GM12878 (cell line): ENCODE results near the gene HIVEP1. TPM values are rescaled to one million over a fixed set of nuclear protein-coding genes. Genes with fewer than 3 reads are reported as not detected.

Experiments
- ATAC-seq: fragments of 200-7000 bp; cut with Tn5 transposase; 3 replicates; pipeline ENCODE4 v1.9.1; 2020; ENCODE audit warnings: mild to moderate bottlenecking, moderate library complexity
- BruUV-seq: library from RNA; stranded (reverse); fragments of 400-500 nt; replicated peaks from 2 replicates; lab custom pipeline; 2021; lab: Mats Ljungman, UMichigan
- CTCF ChIA-PET: fragments of 300-600 bp; sonication (Branson Sonifier 250); formaldehyde crosslinking; extraction: SDS; loops from one replicate; lab custom pipeline; 2021; ENCODE audit warnings: inconsistent platforms; lab: Yijun Ruan, JAX
- POLR2A ChIA-PET: fragments of 350-600 bp; formaldehyde crosslinking; extraction: SDS; loops from one replicate; lab custom pipeline; 2021; ENCODE audit warnings: inconsistent platforms; lab: Charles Lee
- RAD21 ChIA-PET: fragments of 300-600 bp; sonication (Branson Sonifier 250); formaldehyde crosslinking; loops from one replicate; lab custom pipeline; 2023; ENCODE audit warnings: antibody characterized with exemption; ENCODE audit not compliant: unreplicated experiment; lab: Charles Lee
- SMC1A ChIA-PET: fragments of 300-600 bp; sonication (Branson Sonifier 250); formaldehyde crosslinking; loops from one replicate; lab custom pipeline; 2023; ENCODE audit not compliant: unreplicated experiment, uncharacterized antibody; lab: Charles Lee
- DNase-seq: peaks from one replicate; pipeline ENCODE4 v3.0.0-alpha.2; 2011; ENCODE audit warnings: low read depth, low spot score
- FAIRE-seq: peaks from 3 replicates; lab custom pipeline; 2011; peaks lifted over from hg19 to GRCh38; lab: Jason Lieb, UNC
- H2AFZ ChIP-seq: 2 replicates; pipeline ENCODE4 v1.6.0; 2011; ENCODE audit warnings: low read depth, low read length, control low read depth; ENCODE audit not compliant: control insufficient read depth
- H3K27ac ChIP-seq: 2 replicates; pipeline ENCODE4 v1.5.1; 2011; ENCODE audit warnings: control low read depth; ENCODE audit not compliant: control insufficient read depth, insufficient read depth
- H3K27me3 ChIP-seq, 2 experiments: replicated peaks in 1 of 2; 2 replicates each; pipeline versions ENCODE4 v1.6.0 to v1.6.1; 2011; ENCODE audit warnings: low read length in 1 of 2; ENCODE audit not compliant: control insufficient read depth in 2 of 2, insufficient read depth in 2 of 2
- H3K36me3 ChIP-seq, 2 experiments: 2 replicates each; pipeline ENCODE4 v1.5.1; 2011; ENCODE audit warnings: low read length in 1 of 2; ENCODE audit not compliant: control insufficient read depth in 2 of 2, insufficient read depth in 2 of 2
- H3K4me1 ChIP-seq: 2 replicates; pipeline ENCODE4 v1.6.1; 2011; ENCODE audit warnings: mild to moderate bottlenecking, low read length, moderate library complexity, mixed read lengths; ENCODE audit not compliant: control insufficient read depth, insufficient read depth
- H3K4me2 ChIP-seq: 2 replicates; pipeline ENCODE4 v1.6.0; 2011; ENCODE audit warnings: control low read depth; ENCODE audit not compliant: control insufficient read depth, insufficient read depth
- H3K4me3 ChIP-seq: fragments of 200-600 bp; sonication (generic); 2 replicates; pipeline ENCODE4 v1.5.1; 2016
- H3K79me2 ChIP-seq: 2 replicates; pipeline ENCODE4 v1.6.0; 2011; ENCODE audit warnings: low read length; ENCODE audit not compliant: control insufficient read depth, insufficient read depth
- H3K9ac ChIP-seq: 2 replicates; pipeline ENCODE4 v1.8.0; 2011; ENCODE audit warnings: low read length, control low read depth, mixed read lengths; ENCODE audit not compliant: control insufficient read depth, insufficient read depth
- H3K9me3 ChIP-seq: replicated peaks from 3 replicates; pipeline ENCODE4 v1.5.1; 2011; ENCODE audit warnings: mild to moderate bottlenecking, low read length; ENCODE audit not compliant: control insufficient read depth, insufficient read depth
- H4K20me1 ChIP-seq: 2 replicates; pipeline ENCODE4 v1.6.0; 2011; ENCODE audit not compliant: control insufficient read depth, insufficient read depth
- E2F8 ChIP-seq: fragments of 450-650 bp; IDR thresholded peaks from 2 replicates; pipeline ENCODE4 v1.6.1; 2018; ENCODE audit warnings: mild to moderate bottlenecking, low read depth, moderate library complexity; ENCODE audit not compliant: partially characterized antibody
- IRF5 ChIP-seq: fragments of 450-650 bp; IDR thresholded peaks from 2 replicates; pipeline ENCODE4 v1.6.1; 2017; ENCODE audit warnings: borderline replicate concordance
- RAD21 ChIP-seq: IDR thresholded peaks from 2 replicates; pipeline ENCODE4 v1.6.1; 2011; ENCODE audit warnings: mild to moderate bottlenecking, low read depth, low read length, moderate library complexity; ENCODE audit not compliant: insufficient read depth
- RELA ChIP-seq: fragments of 450-650 bp; IDR thresholded peaks from 2 replicates; pipeline ENCODE4 v1.8.0; 2014; ENCODE audit warnings: borderline replicate concordance; ENCODE audit not compliant: partially characterized antibody
- SIN3A ChIP-seq: IDR thresholded peaks from 2 replicates; pipeline ENCODE4 v1.6.1; 2012; ENCODE audit warnings: low read depth, low read length, improper control_type of control experiment
- TAF1 ChIP-seq: IDR thresholded peaks from 2 replicates; pipeline ENCODE4 v1.6.1; 2011; ENCODE audit warnings: mild to moderate bottlenecking, low read depth, low read length, borderline replicate concordance
- WGBS: methylation state at CpG from one replicate; pipeline ENCODE4 v1.1.6; 2016; ENCODE audit warnings: low lambda C conversion rate; ENCODE audit not compliant: insufficient replicate concordance, insufficient coverage; ENCODE audit errors: missing lambda C conversion rate; 5-methylcytosine and 5-hydroxymethylcytosine counted together
- in situ Hi-C: fragments of 300-500 bp; cut with MboI; formaldehyde crosslinking; loops from 9 replicates; pipeline ENCODE4 v1.14.3; 2018; ENCODE audit warnings: mixed read lengths
- intact Hi-C: fragments of 100-400 bp; cut with micrococcal nuclease; formaldehyde crosslinking; loops from one replicate; pipeline ENCODE4 v1.14.2; 2022; ENCODE audit not compliant: unreplicated experiment
- polyA plus RNA-seq, 11 experiments: library from polyadenylated mRNA; depleted of rRNA in 4 of 11; unstranded in 6 of 11; stranded (reverse) in 5 of 11; fragments of >200 nt; fragmentation: Nextera tagmentation in 4 of 11; fragmentation: Illumina TruSeq in 1 of 11; extraction: Ambion mirVana in 4 of 11; extraction: Trizol in 1 of 11; gene quantifications; 1 replicate in 1 of 11; 2 replicates in 10 of 11; pipeline versions ENCODE4 v1.2.1 to v1.2.3, GENCODE V29; 2011 to 2016; ENCODE audit warnings: inconsistent platforms in 2 of 11, missing spikeins in 2 of 11, low read depth in 1 of 11
- total RNA-seq, 4 experiments: library from RNA; depleted of rRNA in 3 of 4; stranded (reverse); fragments of >200 nt in 3 of 4; fragmentation: Illumina TruSeq in 1 of 4; extraction: Trizol in 1 of 4; gene quantifications; 2 replicates each; pipeline versions ENCODE4 v1.2.1 to v1.2.3, GENCODE V29; 2013 to 2021
- TF ChIP-seq, protein P1 (sequence below): fragments of 450-650 bp; conservative IDR thresholded peaks from 2 replicates; pipeline ENCODE4 v1.6.1; 2017; ENCODE audit warnings: mild to moderate bottlenecking, moderate library complexity

The HIVEP1 gene
- total and polyA plus RNA-seq, 10 of the 15 experiments (the other 5 are each of a cell fraction or from before 2014, with no cell fraction given) = 4.3 to 37.5 (median 21.6) TPM

- Histone ChIP-seq H3K4me1 (no peaks in the 10 kb centered on the region), H4K20me1 (no peaks in the 10 kb centered on the region), H2AFZ (no peak overlapping the region), H3K4me2 (no peak overlapping the region), H3K4me3 (no peak overlapping the region), H3K27me3 (no peaks in the 10 kb centered on the region), H3K9ac (no peak overlapping the region), H3K9me3 (no peaks in the 10 kb centered on the region), H3K27ac (no peak overlapping the region), H3K36me3 (no peaks in the 10 kb centered on the region), H3K79me2 (no peaks in the 10 kb centered on the region)
- TF ChIP-seq TAF1 (no peak), E2F8 (no peak), RELA (no peak), RAD21 (no peak), IRF5 (no peak), SIN3A (no peak)
- TF ChIP-seq, protein P1, sequence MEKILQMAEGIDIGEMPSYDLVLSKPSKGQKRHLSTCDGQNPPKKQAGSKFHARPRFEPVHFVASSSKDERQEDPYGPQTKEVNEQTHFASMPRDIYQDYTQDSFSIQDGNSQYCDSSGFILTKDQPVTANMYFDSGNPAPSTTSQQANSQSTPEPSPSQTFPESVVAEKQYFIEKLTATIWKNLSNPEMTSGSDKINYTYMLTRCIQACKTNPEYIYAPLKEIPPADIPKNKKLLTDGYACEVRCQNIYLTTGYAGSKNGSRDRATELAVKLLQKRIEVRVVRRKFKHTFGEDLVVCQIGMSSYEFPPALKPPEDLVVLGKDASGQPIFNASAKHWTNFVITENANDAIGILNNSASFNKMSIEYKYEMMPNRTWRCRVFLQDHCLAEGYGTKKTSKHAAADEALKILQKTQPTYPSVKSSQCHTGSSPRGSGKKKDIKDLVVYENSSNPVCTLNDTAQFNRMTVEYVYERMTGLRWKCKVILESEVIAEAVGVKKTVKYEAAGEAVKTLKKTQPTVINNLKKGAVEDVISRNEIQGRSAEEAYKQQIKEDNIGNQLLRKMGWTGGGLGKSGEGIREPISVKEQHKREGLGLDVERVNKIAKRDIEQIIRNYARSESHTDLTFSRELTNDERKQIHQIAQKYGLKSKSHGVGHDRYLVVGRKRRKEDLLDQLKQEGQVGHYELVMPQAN = no peak
- 89% methylated on average over 6 of the region's 6 CpGs for WGBS
- CTCF ChIA-PET = interaction anchor here (0.6 to 1.3 kb wide), 4 partner anchors 9 to 280 kb away, joined by 3 to 4 read pairs (median 4); no protein-coding TSS in a partner anchor
- in situ Hi-C loops (loop anchor here (25.0 kb wide), 1 partner anchor 290 kb away; no protein-coding TSS in a partner anchor), intact Hi-C loops (no loop called here)
- no peak for FAIRE-seq
- no TSS peak for BruUV-seq
- DNase-seq = no peak
- ATAC-seq = no peak
- SMC1A ChIA-PET = interaction anchor here (0.6 to 2.9 kb wide), 3 partner anchors 10 to 103 kb away, joined by 3 to 14 read pairs (median 3); no protein-coding TSS in a partner anchor
- POLR2A ChIA-PET = interaction anchor here (1.2 kb wide), 1 partner anchor 9 kb away, joined by 3 read pairs; no protein-coding TSS in a partner anchor
- RAD21 ChIA-PET = interaction anchor here (0.9 kb wide), 1 partner anchor 72 kb away, joined by 3 read pairs; no protein-coding TSS in a partner anchor
Measured at GRCh38 chr6:12001706-12002435, 10.2 kb upstream of the HIVEP1 start.
